Activated CD8-positive, alpha-beta memory T cell treated with anti-CD3 and anti-CD28 coated beads for 48 hours (primary cell): ENCODE results near the gene RASA2.

Source experiments
- DNase-seq, 3 experiments: peaks; one replicate each; pipeline ENCODE4 v3.0.0-alpha.2; 2020; ENCODE audit warnings: low read depth in 2 of 3, low spot score in 2 of 3

The RASA2 gene

GRCh38 chr3:141643391-141643790 is 156.6 kb downstream of the RASA2 start:
- no peak for DNase-seq

DNA sequence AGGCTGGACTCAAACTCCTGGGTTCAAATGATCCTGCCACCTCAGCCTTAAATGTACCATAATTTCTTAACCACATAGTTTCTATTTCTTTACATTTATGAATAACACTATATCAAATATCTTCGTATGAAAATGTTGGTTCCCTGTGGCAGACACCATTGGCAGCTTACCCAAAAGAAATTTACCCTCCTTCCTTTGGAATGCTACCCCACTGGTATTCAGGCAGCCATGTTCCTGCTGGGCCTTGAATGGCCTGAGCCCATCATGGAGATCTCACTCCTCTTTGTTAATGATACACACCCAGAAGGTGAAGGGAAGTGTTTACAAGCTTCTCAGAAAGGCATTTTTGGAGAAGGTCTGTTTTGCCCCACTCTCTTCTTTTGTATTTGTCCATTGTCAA is 157.0 kb downstream of the RASA2 start:
- no peak for DNase-seq

DNA sequence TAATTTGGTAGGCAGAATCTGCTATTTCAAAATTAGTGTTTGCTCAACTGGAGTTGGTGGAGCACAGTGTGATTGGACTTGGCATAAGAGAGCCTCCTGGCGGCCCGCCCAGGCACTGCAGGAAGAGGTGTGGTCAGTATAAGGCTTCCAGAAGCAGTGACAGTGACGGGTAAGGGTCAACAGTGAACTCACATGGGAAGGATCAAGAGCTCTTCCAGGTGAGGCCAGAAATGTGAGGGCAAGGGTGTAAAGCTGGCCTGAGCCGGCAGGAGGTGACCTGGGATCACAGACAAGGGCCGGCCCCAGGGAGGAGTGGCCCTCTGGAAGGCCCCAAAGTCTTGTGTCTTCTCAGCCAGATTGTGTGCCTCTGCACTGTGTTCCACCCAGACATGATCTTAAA is 158.1 kb downstream of the RASA2 start:
- DNase-seq: peak; percentile 33 to 54 (median 42)

DNA sequence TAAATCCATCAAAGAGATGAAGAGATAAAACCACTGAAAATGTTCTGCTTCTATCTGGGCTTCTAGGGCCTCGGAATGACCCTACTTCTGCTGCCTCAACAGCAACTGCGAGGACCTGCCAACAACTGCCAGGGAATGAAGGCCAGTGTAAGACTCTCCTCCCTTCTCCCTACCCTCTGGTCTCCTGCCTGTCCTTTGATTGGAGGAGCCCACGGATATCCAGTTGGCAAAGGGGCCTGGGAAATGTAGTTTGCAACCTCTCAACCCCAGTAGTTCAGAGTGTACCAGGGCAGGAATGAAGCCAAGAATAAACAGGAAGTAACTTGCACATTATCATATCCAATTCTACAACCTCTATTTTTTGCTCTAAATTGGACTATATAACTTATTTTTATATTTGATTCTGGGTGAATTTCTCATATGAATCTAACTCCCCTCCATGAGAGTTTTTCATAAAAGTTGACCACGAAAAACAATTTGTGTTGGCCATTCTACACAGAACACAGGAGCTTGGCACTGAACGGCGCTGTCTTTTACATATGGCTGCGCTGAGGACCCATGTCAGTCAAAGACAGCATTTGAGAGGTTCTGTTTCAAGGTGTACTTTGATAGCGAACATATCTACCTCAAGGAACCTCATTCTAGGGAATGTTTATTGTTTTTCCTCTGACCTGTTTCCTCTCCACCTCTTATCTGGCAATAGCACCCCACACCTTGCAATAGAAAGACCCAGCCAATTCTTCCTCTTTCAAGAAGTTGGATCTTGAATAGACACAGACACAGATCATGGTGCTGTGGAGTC is 160.1 kb downstream of the RASA2 start:
- DNase-seq: no peak

- DNase-seq: no peak
These were observed 160.7 kb downstream of the RASA2 start for GRCh38 chr3:141647562-141647915.

GRCh38 chr3:141648055-141648910 is 161.5 kb downstream of the RASA2 start:
- no peak for DNase-seq

DNA sequence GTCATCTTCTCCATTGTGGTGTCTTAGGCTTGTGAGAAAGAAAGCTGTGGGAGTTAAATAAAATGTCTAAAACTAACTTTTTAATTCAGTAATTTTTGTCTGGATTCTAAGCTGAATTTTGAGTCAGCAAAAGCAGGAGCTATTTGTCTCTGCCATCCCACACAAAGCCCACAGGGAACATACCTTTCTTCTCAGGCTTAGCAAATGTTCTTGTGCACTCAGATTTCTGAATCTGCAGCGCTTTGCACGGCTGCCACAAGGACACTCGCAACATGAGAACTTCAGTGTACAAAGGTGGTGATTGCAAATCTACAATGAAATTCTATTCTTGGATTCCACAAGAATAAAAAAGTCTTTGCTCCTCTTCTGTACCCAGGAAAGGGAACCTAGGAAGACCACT is 163.0 kb downstream of the RASA2 start:
- DNase-seq: no peak

DNA sequence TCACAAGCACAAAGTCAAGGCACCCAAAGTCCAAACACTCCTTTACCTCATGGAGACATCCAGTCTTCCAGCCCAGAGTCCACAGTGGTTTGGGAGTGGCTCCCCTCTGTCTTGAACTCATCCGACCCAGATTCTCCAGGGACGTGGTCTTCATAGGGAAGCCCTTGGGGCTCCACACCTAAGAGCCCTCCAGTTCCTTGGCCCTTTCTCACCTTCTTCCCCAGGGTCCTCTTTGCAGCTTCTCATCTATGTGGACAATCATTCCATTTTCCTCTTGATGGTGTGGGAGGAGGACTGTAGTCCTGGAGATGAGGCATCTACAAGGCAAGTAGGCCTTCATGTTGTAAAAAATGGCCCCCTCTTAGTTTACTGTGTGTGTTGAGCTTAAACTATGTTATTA is 164.0 kb downstream of the RASA2 start:
- DNase-seq: no peak

DNA sequence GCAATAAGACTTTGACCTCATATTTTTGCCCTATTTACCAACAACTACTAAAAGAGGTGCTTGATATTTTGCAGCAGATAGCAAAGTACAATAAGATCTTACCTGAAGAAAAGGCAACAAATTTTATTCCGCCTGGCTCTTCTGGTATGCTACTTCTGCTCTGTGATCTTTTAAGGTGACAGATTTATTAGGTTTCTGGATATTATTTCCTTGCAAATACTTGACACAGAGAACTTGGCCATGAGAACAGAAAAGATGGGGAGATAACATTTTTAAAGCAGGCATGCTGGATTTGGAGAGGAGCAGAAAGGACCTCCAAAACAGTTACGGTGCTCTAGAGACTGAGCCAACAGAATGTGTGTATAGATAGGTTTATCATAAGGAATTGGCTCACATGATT is 164.6 kb downstream of the RASA2 start:
- no peak for DNase-seq

DNA sequence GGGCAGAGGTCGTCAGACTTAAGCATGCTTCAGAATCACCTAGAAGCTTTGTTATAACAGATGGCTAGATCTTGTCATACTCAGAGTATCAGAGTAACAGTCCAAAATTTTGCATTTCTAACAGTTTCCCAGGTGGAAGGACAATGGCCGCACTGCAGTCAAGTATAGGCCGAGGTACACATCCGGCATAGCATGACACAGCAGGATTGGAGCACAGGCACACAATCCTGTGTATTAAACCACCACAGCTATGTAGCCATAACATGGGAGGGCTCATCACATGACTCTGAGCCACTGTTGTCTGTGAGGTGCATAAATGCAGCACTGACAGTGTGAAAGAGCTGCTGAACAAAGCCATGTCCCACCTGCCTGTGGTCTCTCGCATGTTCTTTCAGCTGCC is 165.5 kb downstream of the RASA2 start:
- no peak for DNase-seq

DNA sequence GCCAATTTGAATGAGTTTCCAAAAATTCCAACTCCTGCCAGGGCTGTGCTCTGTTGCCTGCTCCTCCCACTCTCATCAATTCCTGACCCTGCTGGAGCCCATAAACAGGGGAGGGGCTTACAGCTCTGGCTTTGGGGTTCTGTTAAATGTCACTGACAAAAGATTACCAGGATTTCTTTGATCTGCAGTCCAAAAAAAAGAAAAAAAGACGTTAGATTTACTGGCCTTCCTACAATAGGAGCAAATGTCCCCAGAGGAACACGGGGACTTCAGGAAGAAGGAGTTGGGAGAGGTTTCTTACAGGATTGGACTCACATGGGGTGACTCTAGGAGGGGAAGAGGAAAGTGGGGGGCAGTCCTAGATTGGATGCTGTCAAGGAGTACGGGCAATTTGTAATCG is 167.0 kb downstream of the RASA2 start:
- DNase-seq: no peak

DNA sequence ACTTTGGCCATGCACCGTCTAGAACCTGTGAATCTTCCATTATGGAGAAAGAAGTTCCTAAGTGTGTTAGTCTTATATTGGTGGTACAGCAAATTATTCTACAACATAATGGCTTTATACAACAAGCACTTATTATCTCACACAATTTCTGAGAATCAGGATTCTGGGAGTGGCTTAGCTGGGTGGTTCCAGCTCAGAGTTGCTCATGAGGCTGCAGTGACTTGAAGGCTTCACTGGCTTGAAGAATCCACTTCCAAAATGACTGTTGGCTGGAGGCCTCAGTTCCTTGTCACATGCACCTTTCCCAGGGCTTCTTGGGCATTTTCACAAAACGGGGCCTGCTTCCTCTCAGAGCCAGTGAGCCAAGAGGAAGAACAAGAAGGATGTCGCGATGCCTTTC is 169.0 kb downstream of the RASA2 start:
- DNase-seq: no peak

- no peak for DNase-seq
These were observed 169.9 kb downstream of the RASA2 start for GRCh38 chr3:141656771-141657170.

GRCh38 chr3:141657516-141657915 is 170.7 kb downstream of the RASA2 start:
- DNase-seq: no peak

DNA sequence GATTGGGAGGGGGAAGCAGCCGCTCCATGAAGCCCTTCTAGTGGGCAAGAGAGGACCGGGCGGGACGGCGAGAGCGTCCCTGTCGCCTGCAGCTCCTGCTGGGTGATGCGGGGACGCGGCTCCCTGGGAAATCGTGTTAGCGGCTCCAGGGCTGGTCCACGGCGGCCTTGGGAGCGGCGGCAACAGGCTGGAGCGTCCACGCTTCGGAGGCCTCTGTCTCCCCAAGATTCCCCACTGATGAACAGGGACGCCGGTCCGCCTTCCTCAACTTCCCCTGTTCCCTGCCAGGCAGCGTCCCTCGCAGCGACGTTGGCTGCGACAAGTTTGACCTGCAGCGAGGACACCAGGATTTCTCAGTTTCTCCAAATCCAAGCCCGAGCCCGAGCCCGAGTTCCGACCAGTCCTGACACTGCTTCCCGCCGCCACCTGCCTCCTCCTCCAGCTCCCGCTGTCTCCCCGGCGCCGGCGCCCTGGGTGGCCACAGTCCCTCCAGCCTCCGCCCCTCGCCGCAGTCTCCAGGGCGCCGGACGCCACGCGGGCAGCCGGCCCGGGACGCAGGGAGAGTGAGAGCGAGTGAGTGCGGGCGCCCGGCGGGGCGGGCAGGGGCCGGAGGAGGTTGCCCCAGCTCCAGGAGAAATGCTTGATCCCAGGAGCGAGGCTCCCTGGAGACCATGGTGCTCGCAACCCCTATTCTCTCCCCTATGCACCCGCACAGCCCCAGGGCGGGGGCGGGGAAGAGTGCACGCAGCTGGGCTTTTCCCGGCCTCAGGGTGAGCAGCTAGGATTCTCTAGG is 173.2 kb downstream of the RASA2 start:
- DNase-seq: no peak

GRCh38 chr3:141660614-141660947 is 173.8 kb downstream of the RASA2 start:
- DNase-seq: no peak

DNA sequence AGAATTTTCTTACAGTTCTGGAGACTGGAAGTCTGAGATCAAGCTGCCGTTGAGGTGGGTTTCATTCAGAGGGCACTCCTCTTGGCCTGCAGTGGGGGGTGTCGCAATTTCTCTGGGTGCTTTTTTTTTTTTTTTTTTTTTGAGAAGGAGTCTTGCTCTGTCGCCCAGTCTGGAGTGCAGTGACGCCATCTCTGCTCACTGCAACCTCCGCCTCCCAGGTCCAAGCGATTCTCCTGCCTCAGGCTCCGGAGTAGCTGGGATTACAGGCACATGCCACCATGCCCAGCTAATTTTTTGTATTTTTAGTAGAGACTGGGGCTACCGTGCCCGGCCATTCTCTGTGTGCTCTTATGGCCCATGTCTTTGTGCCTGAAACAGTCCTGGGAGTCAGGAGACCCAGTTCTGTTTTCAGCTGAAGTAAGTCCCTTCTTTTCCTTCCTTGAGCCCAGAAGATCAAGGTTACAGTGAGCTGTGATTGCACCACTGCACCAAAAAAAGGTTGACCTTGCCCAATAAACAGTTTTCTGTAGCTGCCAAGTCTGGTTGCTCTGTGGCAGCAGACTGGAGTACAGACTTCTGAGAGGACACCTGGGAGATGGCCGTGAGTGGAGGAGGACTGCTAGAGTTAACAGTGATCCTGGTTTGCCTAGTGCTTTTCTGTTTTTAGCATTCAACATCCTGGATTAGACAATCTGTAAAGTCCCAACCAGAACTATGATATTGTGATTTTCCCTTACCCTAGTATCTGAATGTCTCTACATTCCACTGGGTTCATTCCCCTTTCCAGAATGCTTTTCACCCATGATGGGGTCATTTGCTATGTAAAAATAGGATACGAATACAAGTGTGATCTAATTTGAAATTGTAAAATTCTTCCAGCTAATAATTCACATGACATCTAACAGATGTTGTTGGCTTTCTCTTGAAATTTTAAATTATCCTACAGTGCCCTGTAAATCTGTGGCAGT is 174.7 kb downstream of the RASA2 start:
- DNase-seq: no peak

DNA sequence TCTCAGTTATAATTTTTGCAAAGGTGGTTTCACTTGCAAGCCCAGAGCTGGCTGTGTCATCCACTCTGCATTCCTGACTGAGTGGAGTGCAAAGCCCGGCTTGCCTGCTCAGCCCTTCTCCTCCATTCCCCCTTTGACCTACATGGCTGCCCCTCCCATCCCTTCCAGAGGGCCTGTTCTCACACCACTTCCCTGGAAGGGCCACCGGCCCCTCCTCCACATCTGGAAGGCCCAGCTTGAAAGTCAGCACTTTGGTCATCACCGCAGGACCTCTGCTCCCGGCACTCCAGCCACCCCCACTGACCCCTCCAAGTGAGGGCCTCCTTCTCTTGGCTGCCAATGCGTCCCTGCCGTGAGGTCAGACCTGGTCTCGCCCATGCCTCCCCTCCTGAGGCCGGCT is 177.2 kb downstream of the RASA2 start:
- no peak for DNase-seq
